ENCODE data around the gene HDAC9.

DNA sequence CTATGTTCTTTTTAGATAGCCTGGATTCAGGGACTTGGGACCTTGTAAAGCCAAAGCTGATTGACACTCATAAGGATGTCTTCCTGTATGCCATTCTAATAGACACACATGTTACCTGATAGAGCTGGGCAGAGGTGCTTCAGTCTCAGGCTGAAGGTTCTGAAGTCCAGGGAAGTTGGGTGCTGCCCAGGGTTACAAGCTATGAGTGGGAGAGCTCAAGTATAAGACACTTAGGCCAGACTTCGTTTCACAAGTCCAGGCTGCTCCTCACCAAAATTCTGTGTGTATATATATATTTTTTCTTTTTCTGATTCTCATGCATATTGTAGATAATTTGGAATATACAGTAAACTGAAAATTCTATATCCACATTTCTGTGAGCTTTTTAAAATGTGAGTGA lies 144.2 kb downstream of the HDAC9 start:
- TF ChIP-seq, protein P1, sequence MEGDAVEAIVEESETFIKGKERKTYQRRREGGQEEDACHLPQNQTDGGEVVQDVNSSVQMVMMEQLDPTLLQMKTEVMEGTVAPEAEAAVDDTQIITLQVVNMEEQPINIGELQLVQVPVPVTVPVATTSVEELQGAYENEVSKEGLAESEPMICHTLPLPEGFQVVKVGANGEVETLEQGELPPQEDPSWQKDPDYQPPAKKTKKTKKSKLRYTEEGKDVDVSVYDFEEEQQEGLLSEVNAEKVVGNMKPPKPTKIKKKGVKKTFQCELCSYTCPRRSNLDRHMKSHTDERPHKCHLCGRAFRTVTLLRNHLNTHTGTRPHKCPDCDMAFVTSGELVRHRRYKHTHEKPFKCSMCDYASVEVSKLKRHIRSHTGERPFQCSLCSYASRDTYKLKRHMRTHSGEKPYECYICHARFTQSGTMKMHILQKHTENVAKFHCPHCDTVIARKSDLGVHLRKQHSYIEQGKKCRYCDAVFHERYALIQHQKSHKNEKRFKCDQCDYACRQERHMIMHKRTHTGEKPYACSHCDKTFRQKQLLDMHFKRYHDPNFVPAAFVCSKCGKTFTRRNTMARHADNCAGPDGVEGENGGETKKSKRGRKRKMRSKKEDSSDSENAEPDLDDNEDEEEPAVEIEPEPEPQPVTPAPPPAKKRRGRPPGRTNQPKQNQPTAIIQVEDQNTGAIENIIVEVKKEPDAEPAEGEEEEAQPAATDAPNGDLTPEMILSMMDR (IDR thresholded peaks at IDR 0.05; ENCODE audit: insufficient read depth, low read depth, low read length), result no peak
- no peak for TF ChIP-seq EZH2 (IDR thresholded peaks at IDR 0.05; ENCODE audit: insufficient read depth, low read length)

Data from astrocyte (in vitro differentiated cells and primary cell).